ENCODE data around the gene GATAD1.

DNA sequence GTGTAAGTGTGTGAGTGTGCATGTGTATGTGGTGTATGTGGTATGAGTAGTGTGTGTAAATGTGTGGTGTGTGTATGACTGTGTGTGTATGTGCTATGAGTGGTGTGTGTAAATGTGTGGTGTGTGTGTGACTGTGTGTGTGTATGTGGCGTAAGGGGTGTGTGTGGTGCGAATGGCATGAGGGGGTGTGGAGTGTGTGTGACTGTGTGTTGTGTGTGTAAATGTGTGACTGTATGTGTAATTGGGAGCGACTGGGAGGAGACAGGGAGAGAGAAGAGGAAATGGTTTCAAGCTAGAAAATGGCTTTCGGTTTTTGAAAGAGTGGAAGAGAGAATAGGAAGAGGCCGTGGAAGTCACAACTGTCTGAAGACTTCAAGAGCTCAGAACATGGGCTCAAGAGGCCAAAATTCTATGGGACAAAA is 23.6 kb upstream of the GATAD1 start:
- TF ChIP-seq POLR2AphosphoS5 (IDR thresholded peaks at IDR 0.05; ENCODE audit: low read depth, low read length): no peak
- TF ChIP-seq, protein P1, sequence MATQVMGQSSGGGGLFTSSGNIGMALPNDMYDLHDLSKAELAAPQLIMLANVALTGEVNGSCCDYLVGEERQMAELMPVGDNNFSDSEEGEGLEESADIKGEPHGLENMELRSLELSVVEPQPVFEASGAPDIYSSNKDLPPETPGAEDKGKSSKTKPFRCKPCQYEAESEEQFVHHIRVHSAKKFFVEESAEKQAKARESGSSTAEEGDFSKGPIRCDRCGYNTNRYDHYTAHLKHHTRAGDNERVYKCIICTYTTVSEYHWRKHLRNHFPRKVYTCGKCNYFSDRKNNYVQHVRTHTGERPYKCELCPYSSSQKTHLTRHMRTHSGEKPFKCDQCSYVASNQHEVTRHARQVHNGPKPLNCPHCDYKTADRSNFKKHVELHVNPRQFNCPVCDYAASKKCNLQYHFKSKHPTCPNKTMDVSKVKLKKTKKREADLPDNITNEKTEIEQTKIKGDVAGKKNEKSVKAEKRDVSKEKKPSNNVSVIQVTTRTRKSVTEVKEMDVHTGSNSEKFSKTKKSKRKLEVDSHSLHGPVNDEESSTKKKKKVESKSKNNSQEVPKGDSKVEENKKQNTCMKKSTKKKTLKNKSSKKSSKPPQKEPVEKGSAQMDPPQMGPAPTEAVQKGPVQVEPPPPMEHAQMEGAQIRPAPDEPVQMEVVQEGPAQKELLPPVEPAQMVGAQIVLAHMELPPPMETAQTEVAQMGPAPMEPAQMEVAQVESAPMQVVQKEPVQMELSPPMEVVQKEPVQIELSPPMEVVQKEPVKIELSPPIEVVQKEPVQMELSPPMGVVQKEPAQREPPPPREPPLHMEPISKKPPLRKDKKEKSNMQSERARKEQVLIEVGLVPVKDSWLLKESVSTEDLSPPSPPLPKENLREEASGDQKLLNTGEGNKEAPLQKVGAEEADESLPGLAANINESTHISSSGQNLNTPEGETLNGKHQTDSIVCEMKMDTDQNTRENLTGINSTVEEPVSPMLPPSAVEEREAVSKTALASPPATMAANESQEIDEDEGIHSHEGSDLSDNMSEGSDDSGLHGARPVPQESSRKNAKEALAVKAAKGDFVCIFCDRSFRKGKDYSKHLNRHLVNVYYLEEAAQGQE (IDR thresholded peaks at IDR 0.05; ENCODE audit: insufficient read depth in 1 of 2, low read depth in 2 of 2, low read length in 2 of 2): no peak
- no peak for TF ChIP-seq SIN3A (IDR thresholded peaks at IDR 0.05; ENCODE audit: borderline replicate concordance, insufficient read depth, low read length)
